ENCODE data around the gene ENC1.

Gene ENC1

DNA sequence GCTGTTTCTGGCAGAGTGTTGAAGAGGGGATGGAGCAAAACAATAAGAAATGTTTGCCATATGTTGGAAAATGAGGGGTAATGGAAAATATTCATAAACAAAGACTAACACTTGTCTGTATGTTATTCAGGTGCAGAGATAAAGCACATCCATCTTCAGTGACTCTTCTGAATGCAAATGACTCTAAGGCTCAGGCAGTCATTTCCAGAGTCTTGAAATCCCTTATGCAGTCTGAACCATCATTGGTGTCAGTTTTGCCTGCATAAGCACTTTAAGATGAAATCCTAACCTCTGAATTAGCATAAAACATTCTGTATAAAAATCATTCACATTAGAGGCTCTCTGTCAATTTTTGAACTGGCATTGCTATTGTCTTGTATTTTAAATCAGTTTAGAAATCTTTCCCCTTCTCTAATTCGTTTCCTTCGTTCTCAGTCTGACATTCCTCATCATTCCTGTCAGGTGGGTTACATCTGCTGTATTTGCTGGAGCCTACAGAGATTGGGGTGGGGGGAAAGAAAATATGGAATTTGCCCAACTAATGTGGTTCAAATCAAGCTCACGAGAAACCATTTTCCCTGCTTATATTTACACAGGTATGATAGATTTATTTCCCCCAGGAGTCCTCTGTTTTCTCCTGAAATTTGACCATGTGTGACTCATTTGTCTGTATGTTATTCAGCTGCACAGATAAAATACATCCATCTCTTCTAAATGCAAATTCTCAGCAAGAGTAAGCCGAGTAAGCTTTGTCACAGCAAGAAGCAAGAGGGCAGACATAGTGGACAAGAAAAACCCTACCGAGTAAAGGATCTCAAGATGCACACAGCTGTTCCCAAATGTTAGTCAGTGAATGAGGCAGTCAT, 31.6 kb downstream of the ENC1 start:
- no peak for DNase-seq (ENCODE audit: low read depth, low spot score)

DNA sequence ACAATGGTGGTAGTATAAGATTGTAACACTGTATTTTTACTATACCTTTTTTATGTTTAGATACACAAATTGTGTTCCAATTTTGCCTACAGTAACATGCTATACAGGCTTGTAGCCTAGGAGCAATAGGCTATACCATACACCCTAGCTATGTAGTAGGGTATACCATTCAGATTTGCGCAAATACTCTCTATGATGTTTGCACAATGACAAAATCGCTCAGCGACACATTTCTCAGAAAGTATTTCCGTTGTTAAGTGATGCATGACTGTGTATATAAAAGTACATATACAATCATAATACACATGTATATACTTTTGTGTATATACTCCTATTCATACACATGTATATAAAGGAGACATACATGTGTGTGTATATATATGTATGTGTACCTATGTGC, 34.8 kb downstream of the ENC1 start:
- DNase-seq (ENCODE audit: low read depth, low spot score), result no peak

DNA sequence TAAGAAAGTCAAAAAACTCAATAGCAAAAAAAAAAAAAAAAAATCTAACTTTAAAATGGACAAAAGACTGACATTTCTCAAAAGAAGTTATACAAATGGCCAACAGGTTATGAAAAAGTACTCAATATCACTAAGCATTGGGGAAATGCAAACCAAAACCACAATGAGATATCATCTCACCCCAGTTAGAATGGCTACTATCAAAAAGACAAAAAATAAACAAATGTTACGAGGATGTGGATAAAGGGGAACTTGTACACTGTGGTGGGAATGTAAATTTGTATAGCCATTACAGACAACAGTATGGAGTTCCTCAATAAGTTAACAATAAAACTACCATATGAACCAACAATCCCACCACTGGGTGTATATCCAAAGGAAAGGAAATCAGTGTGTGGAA, 37.2 kb downstream of the ENC1 start:
- DNase-seq (ENCODE audit: low read depth, low spot score), result no peak

DNA sequence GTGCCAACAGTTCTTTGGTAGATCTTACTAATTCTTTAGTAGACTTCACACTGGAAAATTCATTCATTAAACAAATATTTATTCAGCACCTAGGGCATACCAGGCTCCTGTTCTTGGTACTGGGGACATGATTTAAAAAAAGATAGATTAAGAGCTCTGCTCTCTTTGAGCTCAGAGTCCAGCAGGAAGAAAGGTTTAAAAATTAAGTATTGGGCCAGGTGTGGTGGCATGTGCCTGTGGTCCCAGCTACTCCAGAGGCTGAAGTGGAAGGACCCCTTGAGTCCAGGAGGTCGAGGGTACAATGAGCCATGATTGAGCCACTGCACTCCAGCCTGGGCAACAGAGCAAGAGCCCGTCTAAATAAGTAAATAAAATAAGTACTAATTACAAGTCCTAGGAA, 41.4 kb downstream of the ENC1 start:
- DNase-seq (ENCODE audit: low read depth, low spot score), result no peak

DNA sequence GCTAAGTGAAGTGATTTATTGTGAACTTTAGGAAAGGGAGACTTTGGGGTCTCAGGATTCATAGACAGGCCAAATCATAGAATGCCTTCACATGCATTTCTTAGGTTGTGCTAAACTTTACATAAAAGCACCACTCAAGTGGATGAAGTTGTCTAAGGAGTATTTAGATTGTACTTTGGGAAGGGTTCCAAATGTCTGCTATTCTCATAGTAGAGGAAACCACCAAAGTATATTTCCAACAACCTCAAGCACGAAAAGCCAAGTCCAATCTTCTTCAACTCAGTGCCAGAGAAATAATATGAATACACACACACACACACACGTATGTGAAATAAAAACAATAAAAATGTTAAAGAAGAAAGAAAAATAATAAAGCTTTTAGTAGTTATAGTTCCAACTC, 41.8 kb downstream of the ENC1 start:
- DNase-seq (ENCODE audit: low read depth, low spot score), result no peak

DNA sequence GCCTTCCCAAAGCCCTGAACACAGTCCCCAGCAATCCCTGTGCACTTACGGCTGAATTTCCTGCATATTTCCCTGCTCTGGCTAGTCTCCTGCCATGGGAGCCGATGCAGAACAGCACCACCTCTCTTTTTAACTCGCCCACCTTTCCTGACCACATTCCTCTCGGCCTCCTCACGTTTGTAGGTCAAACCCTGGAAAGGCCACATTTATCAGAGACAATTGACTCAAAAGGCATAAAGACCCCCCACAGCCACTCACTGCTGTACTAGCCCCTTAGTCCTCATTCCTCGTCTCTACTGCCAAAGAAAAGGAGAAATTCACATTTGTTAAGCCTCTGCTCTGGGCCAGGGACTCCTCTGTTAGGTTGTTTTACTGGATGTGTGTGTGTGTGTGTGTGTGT, 43.6 kb downstream of the ENC1 start:
- DNase-seq (ENCODE audit: low read depth, low spot score), result no peak

DNA sequence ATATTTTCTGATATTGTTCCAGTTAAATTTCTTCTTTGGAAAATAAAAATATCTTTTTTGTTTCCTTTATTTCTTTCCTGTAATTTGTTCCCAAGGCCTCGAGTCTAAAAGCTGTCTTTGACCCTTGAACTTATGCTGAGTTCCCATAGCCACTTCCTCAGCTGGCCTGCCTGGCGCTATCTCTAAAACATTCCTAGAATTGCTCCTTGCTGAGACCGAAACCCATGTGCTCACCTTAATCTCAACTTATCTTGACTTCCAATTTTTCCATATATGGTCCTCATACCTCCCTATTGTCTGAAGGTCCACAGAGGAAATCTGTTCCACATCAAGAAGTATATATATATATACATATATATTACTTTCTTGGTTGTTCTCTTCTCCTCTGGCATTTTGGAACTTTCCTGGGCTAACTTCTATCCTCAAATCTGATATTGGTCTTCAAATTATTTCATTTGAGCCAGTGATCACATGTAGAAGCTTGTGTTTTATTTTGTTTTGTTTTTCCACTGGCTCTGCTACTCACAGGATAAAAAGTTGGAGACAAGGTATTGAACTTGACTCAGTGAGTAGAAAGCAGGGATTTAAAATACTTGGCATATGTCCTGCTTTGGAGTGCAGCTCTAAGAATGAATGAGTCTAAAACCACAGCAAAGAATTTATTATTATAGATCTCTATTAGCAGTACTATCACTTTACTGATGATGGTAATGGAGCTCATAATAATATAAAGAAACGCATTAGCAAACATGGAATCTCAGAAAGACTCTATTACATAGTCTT, 45.2 kb downstream of the ENC1 start:
- DNase-seq (ENCODE audit: low read depth, low spot score), result no peak

DNA sequence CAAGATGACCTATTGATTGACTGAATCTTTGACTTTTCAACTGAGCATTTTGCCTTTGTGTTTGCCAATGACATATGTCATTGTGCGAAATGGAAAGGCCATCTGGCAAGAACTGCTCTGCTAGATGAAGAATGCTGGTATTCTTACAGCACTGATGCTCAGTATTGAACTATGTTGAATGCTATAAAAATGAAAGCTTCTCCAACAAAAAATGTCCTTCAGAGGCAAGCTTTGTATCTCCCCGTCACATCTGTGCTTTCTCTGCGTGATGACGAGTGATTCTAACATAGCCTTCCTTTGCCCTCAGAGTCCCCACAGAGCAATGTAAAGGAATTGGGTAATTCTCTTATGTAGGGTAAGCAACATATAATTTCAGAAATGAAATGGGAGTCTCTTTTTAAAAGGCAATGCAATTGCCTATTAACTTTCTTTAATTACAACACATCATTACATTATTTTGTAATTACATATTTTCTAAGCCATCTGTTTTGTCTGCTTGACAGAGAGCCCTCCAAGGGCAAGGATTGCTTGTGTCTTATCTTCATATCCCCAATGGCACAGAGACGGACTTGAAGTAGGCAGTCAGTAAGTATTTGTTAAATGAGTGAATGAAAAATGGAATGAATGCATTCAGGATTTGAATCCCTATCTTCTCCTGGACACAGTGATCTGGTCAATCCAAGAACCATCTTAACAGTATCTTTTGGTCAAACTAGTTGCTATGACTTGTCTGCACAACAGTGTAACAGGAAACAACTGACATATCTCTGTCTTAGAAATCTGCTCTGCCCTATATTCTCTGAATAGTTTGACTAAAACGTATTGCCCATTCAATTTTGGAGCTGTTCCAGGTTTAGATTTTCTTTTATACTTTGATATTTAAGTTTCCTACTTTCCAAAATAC, 46.1 kb downstream of the ENC1 start:
- no peak for DNase-seq (ENCODE audit: low read depth, low spot score)

DNA sequence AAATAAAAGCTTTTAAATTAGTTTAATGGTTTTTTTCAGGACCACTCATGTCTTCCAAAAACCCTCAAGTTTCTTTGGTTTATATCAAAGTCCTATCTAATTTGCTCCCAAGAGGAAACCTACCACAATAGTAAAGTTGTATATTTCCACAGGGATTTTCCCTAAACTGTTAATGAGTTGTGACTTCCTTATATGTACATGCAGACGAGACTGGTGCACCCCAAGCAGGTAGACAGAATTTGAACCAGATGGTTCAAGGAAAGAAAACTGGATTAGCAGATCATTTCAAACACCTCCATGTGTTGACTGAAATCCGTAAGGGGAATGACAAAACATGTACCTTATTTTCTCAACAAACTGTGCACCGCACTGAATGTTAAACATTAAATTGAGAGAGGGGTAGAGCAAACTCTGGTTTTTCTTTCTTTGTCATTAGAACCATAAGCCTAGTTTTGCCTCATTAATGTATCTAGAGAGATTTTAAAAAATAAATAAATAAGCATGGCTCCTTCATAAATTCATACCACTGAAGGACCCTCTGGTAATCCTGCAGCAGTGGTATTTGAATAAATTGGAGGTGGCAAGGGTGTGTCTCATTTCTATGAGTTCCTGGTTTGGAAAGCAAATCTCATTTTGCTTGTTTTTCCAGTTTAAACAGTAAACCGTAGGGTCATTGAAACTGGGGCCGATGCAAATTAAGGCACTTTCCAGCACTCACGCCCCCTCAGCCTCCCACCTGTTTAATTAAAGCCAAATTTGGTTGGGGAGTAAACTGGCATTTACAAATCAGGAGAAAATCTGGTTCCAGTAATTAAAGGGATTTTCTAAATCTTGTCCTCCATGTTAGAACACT, 51.1 kb downstream of the ENC1 start:
- no peak for DNase-seq (ENCODE audit: low read depth, low spot score)

DNA sequence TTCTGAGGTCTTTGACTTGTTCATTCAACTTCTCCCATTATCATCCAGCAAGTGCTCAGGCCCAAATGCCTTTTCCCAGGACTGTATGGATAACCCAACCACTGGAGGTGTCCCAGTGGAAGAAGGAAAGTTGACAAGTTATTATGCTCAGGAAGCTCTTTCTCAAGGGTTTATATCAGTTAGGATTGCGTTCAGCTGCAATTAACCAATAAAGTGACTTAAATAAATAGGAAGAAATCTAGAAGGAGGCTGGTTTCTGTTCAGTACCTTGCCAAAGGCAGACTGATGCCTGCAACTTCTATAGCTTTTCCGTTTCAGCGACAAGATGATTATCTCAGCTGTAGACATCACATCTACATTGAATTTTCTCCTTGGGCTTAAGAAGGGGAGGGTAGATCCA, 52.1 kb downstream of the ENC1 start:
- no peak for DNase-seq (ENCODE audit: low read depth, low spot score)

DNA sequence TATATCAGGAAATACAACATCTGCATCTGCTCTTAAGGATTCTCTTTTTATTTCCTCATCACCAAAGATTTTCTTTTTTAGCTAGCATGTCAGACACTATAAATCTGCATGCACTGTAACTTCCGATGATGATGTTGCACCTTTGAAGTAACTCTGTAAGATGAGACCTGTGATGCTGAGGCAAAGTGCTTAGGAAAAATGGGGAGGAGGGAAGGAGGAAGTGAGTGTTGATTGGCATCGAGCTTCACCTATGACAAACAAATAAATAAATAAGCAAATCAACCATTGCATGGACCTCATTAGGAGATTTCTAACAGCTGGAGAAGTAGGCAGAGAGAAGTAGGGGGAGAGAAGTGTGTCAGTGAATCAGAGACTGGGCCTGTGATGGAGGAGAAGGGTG, 52.6 kb downstream of the ENC1 start:
- DNase-seq (ENCODE audit: low read depth, low spot score), result no peak

DNA sequence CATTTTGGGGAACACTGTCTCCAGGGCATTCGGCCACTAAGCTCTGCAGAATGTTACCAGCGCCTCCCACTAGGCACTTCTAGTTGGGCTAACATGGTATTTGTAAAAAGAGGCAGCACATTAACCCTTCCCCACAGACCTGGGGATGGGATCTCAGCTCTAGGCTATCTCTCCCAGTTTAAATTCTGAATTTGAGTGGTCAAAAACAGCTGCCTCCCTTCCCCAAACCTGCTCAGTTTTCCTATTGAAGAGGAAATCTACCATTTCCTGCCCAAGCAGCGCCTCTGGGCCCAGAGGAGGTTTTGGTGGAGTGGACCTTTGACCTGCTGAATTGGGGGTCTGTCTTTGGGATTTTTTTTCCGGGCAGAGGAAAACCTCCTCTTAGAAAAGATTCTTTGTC, 53.2 kb downstream of the ENC1 start:
- DNase-seq (ENCODE audit: low read depth, low spot score), result no peak

DNA sequence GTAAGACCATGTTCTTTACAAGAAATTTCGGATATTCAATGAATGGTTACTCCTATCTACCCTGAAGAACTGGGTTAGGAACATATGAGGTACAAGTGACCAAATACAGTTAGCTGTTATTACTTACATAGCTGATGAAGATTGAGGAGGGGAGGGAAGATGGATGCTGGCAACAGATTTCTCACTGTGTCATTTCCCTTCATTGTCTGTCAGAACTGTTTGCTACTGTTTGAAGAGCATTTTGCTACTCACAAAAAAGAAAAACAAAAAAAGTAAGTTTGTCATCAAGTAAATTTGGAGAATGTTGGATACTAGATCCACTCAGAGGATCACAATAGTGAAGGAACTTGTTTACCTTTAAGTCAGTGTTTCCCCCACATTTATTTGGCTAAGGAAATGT, 53.7 kb downstream of the ENC1 start:
- no peak for DNase-seq (ENCODE audit: low read depth, low spot score)

DNA sequence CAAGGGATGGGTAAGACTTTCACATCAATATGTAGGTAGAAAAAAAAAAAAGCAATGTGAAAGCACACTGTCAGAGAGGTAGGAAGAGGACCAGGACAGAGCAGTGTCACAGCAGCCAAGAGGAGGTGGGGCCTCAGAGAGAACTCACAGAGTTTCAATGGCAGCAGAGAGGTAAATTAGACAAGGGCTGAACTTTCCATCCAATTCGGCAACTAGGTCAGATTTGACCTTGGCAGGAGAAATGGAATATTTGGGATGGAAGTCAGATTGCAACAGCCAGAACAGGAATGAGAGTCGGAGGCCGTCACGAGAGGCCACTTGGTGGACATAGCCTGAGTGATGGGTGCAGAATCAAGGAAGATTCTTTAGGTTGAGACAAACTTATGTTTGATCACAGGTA, 57.7 kb downstream of the ENC1 start:
- DNase-seq (ENCODE audit: low read depth, low spot score), result no peak

DNA sequence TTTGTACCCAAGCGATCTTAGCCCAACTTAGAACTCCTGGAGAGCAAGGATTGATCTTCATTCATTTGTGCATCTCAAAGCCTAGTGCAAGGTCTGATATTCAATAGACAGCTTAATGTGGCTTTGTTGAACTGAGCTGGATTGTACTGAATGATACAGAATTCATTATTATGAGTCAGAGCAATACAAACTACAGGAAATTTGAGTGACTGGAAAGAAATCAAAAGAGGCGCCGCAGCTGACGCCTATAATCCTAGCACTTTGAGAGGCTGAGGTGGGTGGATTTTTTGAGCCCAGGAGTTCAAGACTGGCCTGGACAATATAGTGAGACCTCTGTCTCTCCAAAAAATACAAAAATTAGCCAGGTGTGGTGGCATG, 58.6 kb downstream of the ENC1 start:
- DNase-seq (ENCODE audit: low read depth, low spot score), result no peak

DNA sequence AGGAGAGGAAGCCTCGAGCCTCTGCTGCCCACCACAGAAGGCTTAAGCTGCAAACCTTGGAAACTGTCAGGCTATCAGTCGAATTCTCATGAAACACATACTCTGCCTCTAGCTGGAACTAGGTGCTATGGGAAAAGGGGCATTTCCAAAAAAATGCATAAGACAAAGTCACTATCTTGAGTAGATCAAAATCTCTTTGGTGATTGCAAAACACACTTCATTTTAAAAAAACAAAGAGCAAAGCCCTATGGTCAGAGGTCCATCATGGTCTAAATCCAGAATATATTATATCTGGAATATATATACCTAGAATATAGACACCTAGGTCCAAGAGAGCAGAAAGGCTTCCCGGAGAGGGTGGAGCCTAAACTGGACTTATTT, 59.8 kb downstream of the ENC1 start:
- no peak for DNase-seq (ENCODE audit: low read depth, low spot score)

DNA sequence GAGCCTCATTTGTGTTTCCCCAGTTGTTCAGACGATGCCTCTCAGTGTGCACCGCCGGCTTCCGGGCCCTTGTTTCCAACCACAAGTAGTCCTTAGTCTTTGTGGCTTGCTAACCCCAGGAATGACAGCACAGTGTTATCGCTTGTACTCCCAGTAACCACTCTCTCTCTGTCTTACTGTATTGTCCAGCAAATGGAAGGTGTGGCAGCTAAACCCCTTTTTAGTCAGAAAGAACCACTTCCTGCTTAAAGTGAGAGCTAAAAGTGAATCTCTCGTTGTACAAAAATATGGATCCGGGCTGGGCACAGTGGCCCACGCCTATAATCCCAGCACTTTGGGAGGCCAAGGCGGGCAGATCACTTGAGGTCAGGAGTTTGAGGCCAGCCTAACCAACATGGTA, 61.3 kb downstream of the ENC1 start:
- DNase-seq (ENCODE audit: low read depth, low spot score), result peak; percentile 4

DNA sequence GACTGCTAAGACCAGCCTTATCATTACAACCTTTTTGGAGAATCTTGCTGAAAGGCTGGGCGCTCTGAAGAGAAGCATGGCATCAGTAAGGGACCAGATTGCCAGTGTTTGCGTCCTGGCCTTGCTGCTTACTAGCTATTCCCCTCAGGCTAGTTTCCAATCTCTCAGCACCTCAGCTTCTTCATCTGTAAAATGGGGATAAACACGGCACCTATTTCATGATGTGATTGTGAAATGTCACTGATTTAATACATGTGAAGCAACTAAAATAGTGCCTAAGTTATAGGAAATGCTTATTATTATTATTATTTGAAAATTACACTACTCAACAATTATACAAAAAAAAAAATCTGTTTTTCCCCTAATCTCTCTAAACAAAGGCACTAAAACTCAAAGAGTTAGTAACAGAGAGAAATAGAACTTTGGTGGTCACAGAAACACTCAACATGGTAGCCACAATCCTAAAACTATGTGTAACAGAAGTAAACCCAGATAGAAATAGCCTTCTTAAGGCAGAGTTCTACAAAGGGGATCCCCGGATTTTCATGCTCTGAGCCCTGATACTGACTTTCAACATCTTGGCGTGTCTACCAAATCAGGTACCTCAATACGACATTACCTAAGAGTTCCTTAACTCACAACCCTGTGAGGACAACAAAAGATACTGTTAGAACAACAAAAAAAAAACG, 62.0 kb downstream of the ENC1 start:
- no peak for DNase-seq (ENCODE audit: low read depth, low spot score)
